Breast epithelium (tissue), 4 donors: Measurements from ENCODE around the gene PHTF2. TPM values are rescaled to one million over a fixed set of nuclear protein-coding genes. Genes with fewer than 3 reads are reported as not detected.

ENCODE experiments used
- DNase-seq, 2 donors: peaks; one replicate each; pipeline ENCODE4 v3.0.0-alpha.2; 2019; ENCODE audit warnings: low spot score in 2 of 2
- H3K27ac ChIP-seq, 2 donors: fragments of 200-600 bp; sonication (generic) in 1 of 2; one replicate each; pipeline ENCODE4 v1.5.1; 2016 to 2019; ENCODE audit warnings: mild to moderate bottlenecking in 1 of 2
- H3K27me3 ChIP-seq, 2 donors: fragments of 200-600 bp; sonication (generic) in 1 of 2; one replicate each; pipeline versions ENCODE4 v1.5.1 to v1.6.0; 2017 to 2019; ENCODE audit warnings: control low read depth in 1 of 2, mild to moderate bottlenecking in 1 of 2
- H3K36me3 ChIP-seq: fragments of 200-600 bp; one replicate; pipeline ENCODE4 v1.5.1; 2019
- H3K4me1 ChIP-seq, 2 donors: fragments of 200-600 bp; sonication (generic); one replicate each; pipeline ENCODE4 v1.5.1; 2016 to 2019; ENCODE audit warnings: control low read depth in 1 of 2
- H3K4me3 ChIP-seq, 3 donors: fragments of 200-600 bp; sonication (generic); 1 replicate in 2 of 3; 2 replicates in 1 of 3; pipeline ENCODE4 v1.5.1; 2016 to 2019; ENCODE audit warnings: mild to moderate bottlenecking in 3 of 3, moderate library complexity in 2 of 3
- H3K9me3 ChIP-seq, 2 donors: fragments of 200-600 bp; sonication (generic) in 1 of 2; one replicate each; pipeline ENCODE4 v1.5.1; 2016 to 2019; ENCODE audit warnings: control low read depth in 1 of 2
- CTCF ChIP-seq, 3 donors: fragments of 450-650 bp; IDR thresholded peaks; one replicate each; pipeline ENCODE4 v1.5.1; 2016 to 2017; ENCODE audit warnings: antibody characterized with exemption in 3 of 3, mild to moderate bottlenecking in 3 of 3, moderate library complexity in 3 of 3
- POLR2A ChIP-seq: fragments of 450-650 bp; IDR thresholded peaks from one replicate; pipeline ENCODE4 v1.6.1; 2016; ENCODE audit warnings: antibody characterized with exemption, mild to moderate bottlenecking, moderate library complexity
- POLR2AphosphoS5 ChIP-seq, 3 donors: sonication (generic); formaldehyde crosslinking; IDR thresholded peaks; one replicate each; pipeline ENCODE4 v1.6.1; 2017; ENCODE audit warnings: antibody characterized with exemption in 3 of 3
- intact Hi-C: fragments of 100-400 bp; cut with DNase I; formaldehyde crosslinking; loops from one replicate; pipeline ENCODE4 v1.15.1; 2023; ENCODE audit warnings: low total_unique reads
- total RNA-seq, 3 donors: library from RNA; depleted of rRNA; stranded (reverse); fragments of >200 nt; gene quantifications; one replicate each; pipeline ENCODE4 v1.1.0, GENCODE V29; 2016

PHTF2 gene
- total RNA-seq, 3 donors from 2014 or later: 17.0 to 23.5 (median 19.2) TPM

GRCh38 chr7:77944183-77945182, 145.9 kb downstream of the PHTF2 start:
- Histone ChIP-seq H3K27ac (no peak overlapping the region), H3K4me1 (no peaks in the 10 kb centered on the region), H3K9me3 (no peaks in the 10 kb centered on the region), H3K4me3 (no peak overlapping the region), H3K36me3 (no peaks in the 10 kb centered on the region), H3K27me3 (no peaks in the 10 kb centered on the region)
- intact Hi-C loops: no loop called here
- TF ChIP-seq CTCF (IDR thresholded peaks at IDR 0.05): no peak
- no peak for TF ChIP-seq POLR2AphosphoS5 (IDR thresholded peaks at IDR 0.05)
- no peak for TF ChIP-seq POLR2A
- DNase-seq: no peak

- no peak overlapping the region for H3K4me3 ChIP-seq
- H3K4me1 ChIP-seq: no peaks in the 10 kb centered on the region
- DNase-seq: no peak
- H3K27ac ChIP-seq: no peak overlapping the region
- H3K9me3 ChIP-seq: no peaks in the 10 kb centered on the region
- no peaks in the 10 kb centered on the region for H3K36me3 ChIP-seq
- intact Hi-C loops: no loop called here
- TF ChIP-seq CTCF (IDR thresholded peaks at IDR 0.05): no peak
- H3K27me3 ChIP-seq: no peaks in the 10 kb centered on the region
These were observed 152.0 kb downstream of the PHTF2 start for GRCh38 chr7:77950548-77950947.

GRCh38 chr7:77954773-77955555, 156.4 kb downstream of the PHTF2 start:
- Histone ChIP-seq H3K36me3 (no peaks in the 10 kb centered on the region), H3K9me3 (no peaks in the 10 kb centered on the region), H3K4me1 (no peaks in the 10 kb centered on the region), H3K27me3 (no peaks in the 10 kb centered on the region), H3K27ac (no peak overlapping the region), H3K4me3 (no peak overlapping the region)
- no peak for TF ChIP-seq POLR2AphosphoS5 (IDR thresholded peaks at IDR 0.05)
- TF ChIP-seq CTCF (IDR thresholded peaks at IDR 0.05): no peak
- TF ChIP-seq POLR2A: no peak
- intact Hi-C loops: loop anchor here (2.0 kb wide), 1 partner anchor 14 kb away; no protein-coding TSS in a partner anchor
- DNase-seq: no peak

- no peaks in the 10 kb centered on the region for H3K4me1 ChIP-seq
- H3K27ac ChIP-seq: no peak overlapping the region
- no peak for DNase-seq
- no peaks in the 10 kb centered on the region for H3K9me3 ChIP-seq
- no peak overlapping the region for H3K4me3 ChIP-seq
- no peaks in the 10 kb centered on the region for H3K36me3 ChIP-seq
- TF ChIP-seq POLR2AphosphoS5 (IDR thresholded peaks at IDR 0.05): no peak
- no peak for TF ChIP-seq POLR2A
- TF ChIP-seq CTCF (IDR thresholded peaks at IDR 0.05): no peak
- H3K27me3 ChIP-seq: no peaks in the 10 kb centered on the region
- intact Hi-C loops: no loop called here
These were observed 159.9 kb downstream of the PHTF2 start for GRCh38 chr7:77958436-77958835.

GRCh38 chr7:77959080-77959479, 160.5 kb downstream of the PHTF2 start:
- Histone ChIP-seq H3K36me3 (no peaks in the 10 kb centered on the region), H3K27me3 (no peaks in the 10 kb centered on the region), H3K4me1 (no peaks in the 10 kb centered on the region), H3K27ac (no peak overlapping the region), H3K4me3 (no peak overlapping the region), H3K9me3 (no peaks in the 10 kb centered on the region)
- DNase-seq: no peak
- TF ChIP-seq CTCF (IDR thresholded peaks at IDR 0.05) (no peak), POLR2AphosphoS5 (IDR thresholded peaks at IDR 0.05) (no peak), POLR2A (no peak)
- intact Hi-C loops: no loop called here
